GM03348 (cell line): Measurements from ENCODE around the gene CD200.

Experiments
- DNase-seq: peaks from one replicate; pipeline ENCODE4 v3.0.0; 2012; ENCODE audit warnings: low spot score

The CD200 gene

DNA sequence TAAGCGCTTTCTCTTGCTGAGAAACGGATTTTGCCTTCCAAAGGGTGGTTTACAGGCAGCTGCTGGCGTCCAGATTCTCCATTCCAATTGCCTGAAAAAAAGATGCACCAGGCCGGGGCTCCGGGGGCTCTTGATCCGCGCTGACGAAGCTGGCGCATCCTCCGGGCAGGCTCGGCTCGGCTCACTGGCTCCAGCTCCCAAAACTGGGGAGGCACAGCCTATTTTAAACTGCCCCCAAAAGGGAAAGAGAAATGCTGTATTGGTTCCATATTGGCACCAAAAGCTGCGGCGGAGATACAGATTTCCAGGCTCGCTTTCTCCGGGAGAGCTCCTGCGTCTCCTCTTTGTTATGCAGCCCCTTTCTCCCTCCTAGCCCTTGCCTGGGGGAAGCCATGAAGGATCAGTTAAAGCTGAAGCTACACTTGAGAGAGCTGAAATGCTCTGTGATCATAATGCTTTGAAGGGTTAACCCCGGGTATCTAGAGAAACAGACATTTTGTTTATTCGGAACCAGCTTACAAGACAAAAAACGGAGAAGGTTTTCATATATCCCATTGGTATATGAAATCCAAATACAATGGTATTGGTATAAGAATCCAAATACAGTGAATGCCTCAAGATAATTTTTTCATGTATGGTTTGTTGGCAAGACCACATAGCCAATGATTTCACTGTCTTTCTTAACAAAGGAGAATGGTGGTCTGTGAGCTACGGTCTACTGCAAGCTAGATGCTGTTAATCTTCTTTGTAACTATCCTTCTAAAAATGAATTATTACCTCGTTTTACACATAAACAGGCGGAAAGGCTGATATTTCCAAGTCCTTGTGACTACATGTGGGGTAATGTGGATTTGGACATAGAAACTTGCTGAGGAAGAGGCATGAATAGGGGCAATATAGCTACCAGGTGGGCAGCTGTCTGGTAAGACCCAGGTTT, 693 bp downstream of the CD200 start:
- no peak for DNase-seq

DNA sequence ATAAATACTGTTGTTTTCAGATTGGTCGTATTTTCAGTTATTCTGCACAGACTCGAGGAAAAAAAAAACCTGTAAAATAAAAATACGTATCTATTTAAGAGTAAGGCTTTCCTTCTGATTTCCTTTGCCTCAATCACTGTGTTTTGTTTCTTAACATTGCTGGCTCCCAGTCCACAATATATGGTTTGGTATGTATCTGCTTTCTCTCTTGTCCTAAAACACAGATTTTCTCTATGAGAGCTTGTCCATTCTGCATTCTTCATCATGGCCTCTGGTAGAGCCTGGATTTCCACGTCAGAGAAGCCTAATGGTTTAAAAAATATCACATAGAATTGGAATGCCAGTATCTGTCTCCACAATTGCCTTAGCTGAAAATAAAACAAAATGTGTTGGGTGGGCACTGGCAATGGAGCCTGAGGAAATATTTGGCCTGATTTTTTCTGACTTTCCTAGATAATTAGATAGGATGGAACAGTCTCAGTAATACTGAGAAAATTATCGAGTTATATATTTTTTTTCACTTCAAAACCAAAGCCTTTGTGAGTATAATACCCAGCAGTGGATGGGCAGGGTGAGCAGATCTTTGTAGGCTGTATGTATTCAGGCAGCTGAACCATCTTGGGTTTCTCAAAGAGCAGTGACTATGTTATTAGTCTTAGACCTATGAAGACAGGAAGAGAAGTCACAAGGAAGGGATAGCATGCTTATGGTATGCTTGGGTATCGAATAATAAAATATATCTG, 1.9 kb downstream of the CD200 start:
- DNase-seq: no peak

DNA sequence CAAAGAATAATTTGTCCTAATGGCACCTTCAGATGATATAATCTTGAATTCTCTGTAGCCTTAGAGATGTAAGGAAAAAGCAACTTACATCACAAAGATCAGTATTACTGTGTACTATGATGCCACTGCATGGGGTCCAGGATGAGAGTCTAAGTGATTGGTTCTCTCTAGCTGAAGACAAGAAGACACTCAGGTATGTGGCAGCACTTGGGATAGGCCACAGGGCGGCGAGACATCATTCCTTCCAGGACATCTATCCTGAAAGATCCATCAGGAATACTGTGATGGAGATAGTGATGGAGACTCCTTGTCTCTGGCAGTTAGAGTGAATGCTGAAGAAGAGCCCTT, 2.5 kb downstream of the CD200 start:
- DNase-seq: no peak

DNA sequence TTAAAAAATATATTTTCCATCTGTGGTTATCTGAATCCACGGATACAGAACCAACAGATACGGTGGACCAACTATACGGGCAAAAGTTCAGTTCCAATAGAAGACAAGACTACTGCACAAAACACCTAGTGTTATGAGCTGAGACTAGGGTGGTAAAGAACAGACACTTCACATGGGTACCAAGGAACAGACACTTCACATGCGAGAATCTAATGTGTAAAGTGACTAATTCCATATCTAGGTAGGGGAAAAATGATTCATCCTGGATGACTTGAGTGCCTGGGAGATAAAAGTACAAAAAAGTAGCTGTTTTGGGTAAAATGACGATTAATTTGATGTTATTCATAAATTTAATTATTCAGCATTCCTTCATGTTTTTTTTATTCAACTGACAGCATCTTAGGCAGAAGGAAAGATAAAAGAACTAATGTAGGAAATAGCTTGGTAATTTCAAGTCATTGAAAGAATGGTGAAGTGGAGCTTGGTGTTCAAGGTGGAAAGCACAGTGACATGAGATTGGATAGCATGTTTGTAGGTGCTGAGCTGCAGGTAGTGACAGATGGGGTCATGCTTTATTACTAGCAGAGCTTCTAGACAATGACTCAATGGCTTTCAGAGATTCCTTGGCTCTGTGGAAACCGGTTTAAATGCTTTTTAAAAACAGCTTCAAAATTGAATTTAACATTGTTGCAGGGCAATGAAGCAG, 5.2 kb downstream of the CD200 start:
- no peak for DNase-seq

DNA sequence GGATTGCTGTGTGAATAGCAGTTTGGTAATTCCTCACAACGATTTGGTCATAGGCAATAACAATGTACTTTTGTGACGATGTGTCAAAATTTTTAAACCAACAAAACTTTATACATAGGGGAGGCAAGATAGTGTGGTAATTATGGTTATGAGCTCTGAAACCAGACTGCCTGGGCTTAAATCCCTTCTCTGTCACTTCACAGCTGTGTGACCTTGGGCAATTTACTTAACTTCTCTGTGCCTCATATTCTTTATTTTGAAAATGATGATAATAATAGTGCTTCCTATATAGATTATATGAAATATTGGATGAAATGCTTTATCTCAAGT, 5.7 kb downstream of the CD200 start:
- DNase-seq: no peak

DNA sequence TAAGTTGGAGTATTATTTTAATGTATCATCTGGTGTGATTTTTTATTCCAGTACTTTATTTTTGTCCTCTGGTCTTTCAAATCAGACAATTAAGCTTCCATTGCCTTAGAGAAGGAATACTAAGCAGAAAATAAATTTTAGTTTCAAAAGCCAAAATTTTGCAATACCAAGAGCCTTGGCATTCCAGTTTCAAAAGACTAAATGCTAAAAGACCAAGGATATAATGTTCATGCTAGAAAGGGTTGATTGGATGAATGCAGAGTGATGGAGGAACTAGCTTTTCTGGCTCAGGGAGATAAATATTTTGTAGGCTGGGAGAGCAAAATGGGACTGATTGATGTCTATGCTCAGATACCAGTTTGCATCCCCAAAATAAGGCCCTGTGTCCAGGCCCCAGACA, 6.2 kb downstream of the CD200 start:
- no peak for DNase-seq

DNA sequence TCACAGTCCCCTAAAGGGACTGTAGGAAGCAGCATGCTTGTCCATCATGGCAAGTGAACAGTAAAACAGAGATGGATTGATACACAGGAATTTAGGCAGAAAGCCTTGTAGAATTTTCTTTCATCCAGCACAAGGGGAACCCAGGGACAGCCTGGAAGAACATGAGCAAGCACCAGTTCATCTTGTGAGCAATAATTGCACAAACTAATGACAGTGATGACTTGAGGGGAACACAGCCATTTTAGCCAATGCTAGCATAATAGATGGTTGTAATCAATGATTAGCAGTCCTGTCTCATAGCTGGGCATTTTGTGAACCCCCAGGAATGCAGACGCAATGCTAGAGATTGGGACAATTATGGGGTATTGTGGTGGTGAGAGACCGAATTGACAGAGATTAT, 6.7 kb downstream of the CD200 start:
- no peak for DNase-seq

DNA sequence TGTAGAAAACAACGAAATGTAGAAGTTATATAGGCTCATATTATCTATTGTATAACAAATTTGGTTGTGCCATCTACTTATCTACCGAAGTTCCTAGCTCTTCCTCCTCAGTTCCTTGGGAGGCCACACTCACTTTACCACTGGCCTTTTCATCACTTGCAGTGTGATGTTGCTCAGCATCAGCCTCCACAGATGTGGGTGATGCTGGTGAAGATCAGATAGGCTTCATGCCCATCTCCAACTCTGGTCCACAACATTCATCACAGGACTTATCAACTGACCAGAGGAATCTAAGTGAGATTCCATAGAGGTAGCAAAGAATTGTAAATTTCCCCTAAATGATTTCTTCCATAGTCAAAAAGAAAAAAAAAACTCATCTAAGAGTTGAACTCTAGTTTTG, 8.4 kb downstream of the CD200 start:
- DNase-seq: no peak

DNA sequence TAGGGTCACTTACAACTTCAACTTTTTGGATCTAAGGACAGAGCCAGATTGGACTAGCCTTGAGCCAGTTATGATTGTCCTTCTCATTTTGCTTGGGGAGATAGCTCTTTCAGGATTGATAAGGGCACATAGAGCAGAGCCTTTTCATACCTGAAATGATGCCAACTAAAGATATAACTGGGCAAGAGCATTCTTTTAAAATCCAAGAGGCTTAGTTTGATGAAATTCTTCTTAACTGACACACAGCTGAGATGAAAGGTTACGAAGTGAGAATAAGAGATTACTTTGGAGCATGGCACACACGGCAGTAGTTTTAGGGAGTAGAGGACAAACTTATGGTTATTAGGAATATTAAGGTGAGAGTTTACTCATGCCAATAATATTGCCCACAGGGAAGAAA, 12.7 kb downstream of the CD200 start:
- DNase-seq: no peak

DNA sequence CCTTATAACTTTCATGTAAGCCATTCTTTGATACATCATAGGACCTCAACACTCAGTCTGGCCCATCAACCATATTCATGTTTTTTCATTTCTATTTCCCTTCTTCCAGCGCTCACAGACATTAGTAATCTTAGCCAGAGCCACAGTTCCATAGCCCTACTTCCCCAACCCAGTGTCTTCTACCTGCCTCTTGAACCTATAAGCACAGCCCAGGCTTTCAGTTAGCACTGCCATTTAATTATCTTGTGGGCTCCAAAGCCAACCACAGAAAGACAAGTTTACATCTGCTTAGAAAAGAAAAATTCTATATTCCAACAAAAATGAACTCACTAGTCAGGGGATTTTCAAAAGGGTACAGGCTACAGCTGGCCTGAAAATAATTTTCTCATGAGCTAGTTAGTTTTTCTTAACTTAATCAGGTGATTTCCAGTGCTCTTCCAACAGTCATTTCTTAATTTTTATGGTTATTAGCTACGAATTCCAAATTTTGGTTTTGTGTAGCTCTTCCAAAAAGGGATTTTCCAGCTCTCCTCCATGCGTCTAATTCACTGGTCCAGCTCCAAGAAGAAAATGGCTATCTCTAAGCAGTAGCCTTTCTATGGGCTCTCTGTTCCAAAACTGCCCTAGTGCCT, 13.7 kb downstream of the CD200 start:
- DNase-seq: no peak

DNA sequence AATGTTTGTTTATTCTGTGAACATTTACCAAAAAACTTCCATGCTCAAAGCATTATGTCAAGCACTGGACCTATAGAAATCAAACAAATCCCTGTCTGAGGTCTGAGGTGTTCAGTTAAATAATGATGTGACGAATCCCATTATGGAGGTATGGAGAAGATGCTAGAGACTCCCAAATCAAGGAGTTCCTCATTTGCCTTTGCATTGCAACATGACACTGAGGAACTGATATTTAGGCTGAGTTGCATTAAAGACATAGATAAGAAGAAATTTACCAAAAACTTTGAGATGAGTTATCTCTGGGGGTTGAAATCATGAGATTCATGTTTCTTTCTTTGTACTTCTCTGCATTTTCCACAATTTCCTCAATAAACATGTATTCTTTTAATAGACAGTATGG, 16.0 kb downstream of the CD200 start:
- DNase-seq: no peak

DNA sequence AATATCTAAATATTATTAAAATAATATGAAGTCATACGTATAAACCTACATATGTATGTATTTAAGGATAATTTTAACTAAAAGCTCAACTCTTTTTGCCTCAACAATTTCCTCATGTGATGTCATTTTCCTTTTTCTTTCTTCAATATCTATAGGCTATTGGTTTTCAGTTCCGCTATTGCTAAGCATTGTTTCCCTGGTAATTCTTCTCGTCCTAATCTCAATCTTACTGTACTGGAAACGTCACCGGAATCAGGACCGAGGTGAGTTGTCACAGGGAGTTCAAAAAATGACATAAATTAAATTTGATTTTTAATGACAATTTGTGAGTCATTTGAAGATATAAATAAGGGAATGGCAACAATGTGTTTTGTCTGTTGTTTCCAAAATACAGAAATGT, 16.6 kb downstream of the CD200 start:
- no peak for DNase-seq

DNA sequence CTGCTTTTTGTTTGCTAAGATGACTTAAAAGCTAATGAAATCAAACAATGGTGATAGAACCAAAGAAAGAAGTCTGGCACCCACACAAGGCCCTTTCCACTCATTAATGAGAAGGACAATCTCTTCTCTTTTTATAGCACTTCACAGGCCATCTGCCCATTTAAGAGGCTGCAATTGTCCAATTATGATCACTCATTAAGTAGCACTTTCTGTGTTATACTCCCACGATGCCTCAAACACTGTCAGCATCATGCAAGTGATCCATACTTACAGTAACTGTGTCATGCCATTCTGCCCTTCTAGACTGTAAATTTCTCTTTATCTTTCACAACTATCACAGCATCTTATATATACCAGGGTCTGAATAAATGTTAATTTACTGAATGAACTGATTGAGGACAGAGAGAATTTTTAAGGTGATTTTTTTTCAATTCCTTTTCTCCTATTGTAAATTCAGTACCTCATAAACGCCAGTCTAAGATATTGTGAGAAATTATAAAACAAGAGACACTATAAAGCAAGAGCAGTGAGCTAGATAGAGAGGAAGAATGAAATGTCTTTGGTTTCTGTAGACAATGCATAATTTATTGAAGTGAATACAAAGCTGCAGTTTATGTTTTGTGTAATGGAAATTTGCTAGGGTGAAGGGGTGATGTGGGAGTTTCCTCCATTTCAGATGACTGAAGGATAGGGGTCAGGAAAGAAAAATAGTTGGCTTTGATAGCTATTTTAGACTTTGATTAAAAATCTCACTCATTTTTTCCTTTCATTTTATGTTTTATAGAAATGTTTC, 17.3 kb downstream of the CD200 start:
- DNase-seq: no peak

DNA sequence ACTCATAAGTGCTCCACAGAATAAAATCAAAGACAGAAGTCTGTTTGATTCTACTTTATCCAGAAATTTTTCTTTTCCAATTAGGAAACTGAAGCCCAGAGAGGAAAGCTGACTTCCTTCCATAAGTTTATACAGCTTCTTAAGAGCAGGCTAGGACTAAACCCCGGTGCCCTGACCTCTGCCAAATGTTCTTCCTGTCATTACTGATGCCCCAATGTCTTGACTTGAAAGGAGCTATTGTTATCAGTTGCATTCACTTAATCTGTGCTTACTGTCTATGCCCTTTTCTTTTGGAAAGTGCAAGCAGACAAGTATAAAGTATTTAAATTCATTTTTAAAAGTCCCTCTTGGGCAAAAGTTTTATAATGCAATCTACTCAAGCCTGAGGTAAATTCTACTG, 18.1 kb downstream of the CD200 start:
- no peak for DNase-seq

DNA sequence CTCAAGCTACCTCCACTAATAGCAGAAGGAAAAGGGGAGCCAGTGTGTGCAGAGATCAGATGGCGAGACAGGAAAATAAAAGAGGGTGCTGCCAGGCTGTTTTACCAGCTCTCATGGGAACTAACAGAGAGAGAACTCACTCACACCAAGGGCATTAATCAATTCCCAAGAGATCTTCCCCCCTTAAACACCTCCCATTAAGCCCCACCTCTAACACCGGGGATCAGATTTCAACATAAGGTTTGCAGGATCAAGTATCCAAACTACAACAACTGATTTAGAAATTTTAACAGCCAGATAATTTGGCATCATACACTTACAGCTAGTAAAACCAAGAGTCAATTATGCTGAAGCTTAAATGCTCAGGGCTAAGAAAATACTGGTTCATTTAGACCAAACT, 18.9 kb downstream of the CD200 start:
- DNase-seq: no peak

DNA sequence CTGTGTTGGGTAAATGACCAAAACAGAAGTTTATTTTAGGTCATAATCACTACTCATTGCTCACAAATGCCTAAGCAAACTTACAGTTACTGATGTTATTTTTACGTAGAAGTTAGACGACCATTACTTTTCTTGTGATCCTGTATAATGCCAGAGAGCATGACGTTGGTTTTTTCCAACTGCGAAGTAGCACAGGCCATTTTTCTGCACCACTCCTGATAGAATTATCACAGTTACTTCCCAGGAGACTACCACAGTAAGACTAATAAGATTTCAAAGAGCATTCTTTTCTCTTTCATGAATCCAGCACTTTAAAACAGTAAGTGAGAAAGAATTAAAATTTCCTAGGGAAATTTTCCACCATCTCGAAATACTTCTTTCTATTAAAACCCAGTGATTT, 19.8 kb downstream of the CD200 start:
- DNase-seq: no peak

DNA sequence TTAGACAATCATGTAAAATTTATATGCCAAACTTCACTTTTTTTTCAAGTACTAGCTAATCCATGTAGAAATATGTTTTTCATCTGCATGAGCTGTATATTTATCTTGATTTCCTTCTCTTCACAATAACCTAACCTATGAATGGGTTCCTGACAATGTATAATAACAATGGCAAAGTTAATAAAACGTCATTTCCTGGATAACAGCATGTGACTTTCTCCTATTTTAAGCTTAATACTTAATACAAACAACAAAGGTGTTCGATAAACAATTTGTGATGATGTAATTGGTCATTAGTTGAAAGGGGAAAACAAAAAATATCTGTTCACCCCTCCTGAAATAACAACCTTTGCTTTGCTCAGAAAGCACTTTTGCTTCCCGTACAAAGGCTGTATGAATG, 20.4 kb downstream of the CD200 start:
- DNase-seq: no peak

DNA sequence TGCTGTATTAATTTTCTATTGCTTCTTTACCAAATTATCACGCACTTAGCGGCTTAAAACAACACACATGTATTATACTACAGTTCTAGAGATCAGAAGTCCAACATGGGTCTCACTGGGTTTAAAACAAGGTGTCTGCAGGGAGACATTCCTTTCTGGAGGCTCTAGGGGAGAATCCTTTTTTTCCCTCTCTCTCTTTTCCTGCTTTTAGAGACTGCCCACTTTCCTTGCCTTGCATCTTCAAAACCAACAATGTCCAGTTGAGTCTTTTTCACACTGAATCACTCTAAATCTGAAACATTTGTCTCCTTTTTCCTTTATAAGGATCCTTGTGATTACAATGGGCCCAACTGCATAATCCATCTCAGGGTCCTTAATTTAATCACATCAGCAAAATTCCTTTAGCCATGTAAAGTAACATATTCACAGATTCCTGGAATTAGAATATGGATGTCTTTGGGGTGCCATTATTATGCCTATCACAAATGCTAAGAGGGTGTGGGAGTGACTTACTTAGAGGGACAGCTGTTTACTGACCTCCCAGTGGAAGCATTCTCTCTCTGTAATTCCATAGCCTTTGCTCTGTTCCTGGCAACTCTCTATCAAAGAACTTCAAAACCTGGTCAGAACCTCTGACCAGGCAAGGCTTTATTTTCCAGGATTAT, 21.8 kb downstream of the CD200 start:
- DNase-seq: no peak

DNA sequence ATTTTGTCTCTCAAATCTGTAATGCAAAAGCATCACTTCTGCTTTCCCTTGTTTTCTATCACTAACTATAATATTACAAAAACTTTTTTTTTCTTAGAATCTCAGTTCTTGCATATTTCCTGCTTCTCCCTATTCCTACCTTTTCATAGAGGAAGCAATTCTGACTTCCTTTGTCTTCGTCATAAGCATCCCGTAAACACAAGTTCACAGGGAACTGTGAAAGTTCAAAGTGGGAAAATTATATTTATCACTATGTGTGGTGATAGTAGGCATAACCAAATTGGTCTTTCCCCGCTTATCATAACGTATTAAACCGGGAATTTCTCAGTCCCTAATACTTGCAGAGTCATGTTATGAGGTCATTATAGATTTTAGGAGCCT, 22.3 kb downstream of the CD200 start:
- no peak for DNase-seq

DNA sequence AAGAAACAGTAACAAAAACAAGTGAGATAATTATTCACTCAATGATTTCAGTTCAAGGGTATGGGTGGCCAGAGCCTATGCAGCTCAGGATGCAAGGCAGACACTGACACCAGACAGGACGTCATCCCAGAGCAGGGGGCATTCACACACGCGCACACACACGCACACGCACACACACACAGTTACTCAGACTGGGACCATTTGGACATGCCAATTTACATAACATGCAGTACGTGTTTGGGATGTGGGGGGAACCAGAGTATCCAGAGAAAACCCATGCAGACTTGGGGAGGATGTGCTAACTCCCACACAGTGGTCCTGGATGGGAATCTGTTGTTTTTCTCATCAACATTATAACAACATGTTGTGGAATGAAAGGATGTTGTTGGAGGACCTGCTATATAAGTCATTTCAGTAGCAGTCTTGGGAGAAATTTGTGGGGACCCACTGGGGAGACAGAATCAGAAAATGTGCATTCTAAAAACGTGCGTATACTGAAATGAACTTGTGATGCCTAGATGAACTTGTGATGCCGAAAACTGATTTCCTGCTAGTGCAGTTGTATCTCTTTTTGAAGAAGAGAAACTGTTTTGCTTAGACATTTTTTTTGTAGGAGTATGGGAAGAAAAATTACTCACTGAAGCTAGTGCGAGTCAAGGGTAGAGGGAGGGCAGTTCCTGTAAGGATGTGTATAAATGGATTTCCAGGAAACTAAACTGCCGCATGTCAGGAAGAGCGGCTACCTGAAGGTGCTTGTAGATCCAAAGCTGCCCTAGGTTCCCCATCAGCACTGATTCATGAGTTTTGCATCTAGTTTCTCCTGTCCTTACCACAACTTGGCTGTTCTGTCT, 25.2 kb downstream of the CD200 start:
- peak; percentile 4 for DNase-seq
